Hepatocyte (in vitro differentiated cells): Measurements from ENCODE around the gene ERG.

Source experiments
- CTCF ChIP-seq: fragments of 200-600 bp; sonication (generic); IDR thresholded peaks from 2 replicates; pipeline ENCODE4 v1.5.1; 2016; ENCODE audit warnings: antibody characterized with exemption, mild to moderate bottlenecking; ENCODE audit not compliant: poor library complexity
- EZH2 ChIP-seq: fragments of 200-600 bp; sonication (generic); IDR thresholded peaks from 2 replicates; pipeline ENCODE4 v1.6.1; 2016; ENCODE audit warnings: antibody characterized with exemption, mild to moderate bottlenecking, borderline replicate concordance

- TF ChIP-seq EZH2 = no peak
- TF ChIP-seq CTCF = no peak
Measured at GRCh38 chr21:38385427-38386175, 112.7 kb downstream of the ERG start.
